ENCODE measurements around the gene CERK.

The CERK gene

DNA sequence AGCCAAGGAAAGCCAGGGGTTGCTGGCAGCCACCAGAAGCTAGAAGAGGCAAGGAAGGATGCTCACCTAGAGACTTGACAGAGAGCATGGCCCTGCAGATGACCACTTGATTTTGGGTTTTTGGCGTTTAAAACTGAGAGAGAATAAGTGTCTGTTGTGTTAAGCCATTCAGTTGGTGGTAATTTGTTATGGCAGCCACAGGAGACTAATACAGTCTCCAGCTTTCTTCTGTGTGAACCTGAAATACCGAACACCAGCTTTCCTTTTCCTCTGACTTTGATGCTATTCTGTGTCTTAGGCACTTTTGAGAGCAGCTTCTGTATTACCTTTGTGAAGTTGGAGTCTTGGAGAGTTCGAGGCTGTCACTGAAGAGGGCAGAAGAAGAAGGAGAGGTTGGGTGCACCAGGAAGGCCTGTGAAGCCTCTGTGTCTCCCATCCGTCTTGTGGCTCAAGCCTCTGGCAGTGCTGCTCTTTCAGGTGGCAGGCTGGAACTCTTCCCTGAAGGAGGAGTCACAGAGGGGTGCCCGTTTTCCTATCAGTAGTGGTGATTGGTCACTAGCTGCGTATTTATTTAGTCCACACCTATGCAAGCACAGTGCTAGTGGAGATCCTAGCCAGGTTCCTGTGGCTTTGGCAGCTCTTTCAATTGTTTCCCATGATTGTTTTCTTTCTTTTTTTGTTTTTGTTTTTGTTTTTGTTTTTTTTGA is 26.9 kb upstream of the CERK start:
- no peak for FAIRE-seq

DNA sequence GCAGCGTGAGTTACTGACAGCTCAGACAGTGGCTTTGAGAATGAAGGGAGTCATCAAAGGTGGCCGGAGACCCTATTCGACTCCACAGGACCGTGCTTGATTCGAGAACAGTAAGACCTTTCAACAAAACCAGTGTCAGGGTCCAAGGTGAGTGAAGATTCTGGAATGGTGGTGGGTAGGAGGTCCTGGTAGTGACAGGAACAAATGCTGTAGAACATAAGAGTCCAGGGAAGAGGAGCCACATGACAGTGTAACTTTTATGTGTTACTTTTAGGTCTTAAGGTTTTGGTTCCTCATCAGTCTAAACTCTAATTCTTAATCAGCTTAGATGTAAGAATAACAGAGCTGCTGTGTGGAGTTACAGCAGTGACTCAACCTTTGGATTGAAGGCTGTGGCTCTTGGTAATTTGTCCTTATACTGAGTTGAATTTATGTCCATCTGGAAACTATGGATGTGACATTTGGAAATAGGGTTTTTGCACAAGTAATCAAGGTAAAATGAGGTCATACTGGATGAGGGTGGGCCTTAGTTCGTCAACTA is 26.2 kb upstream of the CERK start:
- FAIRE-seq, result no peak

DNA sequence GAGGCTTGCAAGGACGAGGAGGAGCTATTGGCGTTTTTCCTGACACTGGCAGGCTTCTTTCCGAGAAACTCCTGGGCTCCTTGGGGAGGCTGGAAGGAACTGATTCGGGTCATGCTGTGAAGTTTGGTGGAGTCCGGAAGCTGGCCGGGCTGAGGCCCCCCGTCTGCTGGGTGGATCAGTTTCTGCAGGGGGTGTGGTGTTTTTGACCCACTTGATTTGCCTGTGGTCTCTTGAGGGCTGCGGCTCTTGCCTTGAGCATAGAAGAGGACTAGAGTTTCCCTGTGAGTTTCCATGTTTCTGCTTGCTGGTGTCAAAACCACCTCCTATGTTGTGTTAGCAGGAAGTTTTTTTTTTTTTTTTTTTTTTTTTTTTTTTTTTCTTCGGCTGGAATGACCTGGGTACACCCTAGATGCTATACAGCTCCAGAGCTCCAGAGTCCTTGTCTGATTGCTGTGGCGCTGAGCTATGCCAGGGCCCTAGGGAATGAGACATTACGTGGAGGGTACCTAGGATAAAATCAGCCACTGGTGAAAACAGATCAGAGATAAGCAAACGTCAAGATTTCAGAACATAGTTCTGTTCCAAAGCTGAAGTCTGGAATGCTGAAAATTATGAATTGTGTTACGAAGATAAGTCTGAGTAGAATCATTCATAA is 25.1 kb upstream of the CERK start:
- no peak for FAIRE-seq

DNA sequence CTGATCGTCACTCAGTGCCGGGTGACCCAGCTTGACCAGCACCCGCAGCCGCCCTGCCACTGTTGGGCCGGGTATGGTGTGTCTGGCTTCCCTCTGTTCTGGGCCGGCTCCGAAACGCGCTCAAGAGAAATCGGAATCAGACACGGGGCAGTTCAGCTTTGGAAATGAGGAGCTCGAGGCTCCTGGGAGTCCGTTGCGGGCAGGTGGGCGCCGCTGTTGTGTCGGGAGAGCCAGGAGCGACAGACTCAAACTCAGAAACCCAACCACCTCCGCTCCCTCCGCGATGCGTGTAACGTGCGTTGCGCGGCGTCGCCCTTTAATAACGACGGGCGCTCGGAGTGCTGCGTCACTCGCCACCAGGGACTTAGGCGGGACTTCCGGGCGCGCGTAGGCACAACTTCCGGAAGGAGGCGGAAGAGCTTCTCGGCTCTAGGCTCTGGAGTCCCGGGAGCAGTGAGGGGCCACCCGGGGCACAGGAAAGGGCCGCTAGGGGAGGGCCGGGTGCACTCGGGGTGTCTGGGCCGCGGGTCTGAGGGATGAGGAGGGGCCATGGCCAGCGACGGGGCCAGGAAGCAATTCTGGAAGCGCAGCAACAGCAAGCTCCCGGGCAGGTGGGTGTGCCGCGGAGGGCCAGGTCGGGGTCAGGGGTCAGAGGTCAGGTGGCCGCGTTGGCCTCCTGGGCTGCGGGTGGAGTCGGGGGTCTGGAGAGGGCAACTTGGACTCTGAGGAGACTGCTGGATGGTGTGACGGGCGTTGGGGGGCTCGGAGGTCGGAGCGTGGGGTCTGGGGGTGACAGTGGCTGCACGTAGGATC is 24.4 kb upstream of the CERK start, which contains the start of gene TBC1D22A:
TSS of gene TBC1D22A (plus strand) at position 413 of the 813 bp plus-strand sequence. CDS start at position 550, 137 bp downstream.
- no peak for FAIRE-seq

DNA sequence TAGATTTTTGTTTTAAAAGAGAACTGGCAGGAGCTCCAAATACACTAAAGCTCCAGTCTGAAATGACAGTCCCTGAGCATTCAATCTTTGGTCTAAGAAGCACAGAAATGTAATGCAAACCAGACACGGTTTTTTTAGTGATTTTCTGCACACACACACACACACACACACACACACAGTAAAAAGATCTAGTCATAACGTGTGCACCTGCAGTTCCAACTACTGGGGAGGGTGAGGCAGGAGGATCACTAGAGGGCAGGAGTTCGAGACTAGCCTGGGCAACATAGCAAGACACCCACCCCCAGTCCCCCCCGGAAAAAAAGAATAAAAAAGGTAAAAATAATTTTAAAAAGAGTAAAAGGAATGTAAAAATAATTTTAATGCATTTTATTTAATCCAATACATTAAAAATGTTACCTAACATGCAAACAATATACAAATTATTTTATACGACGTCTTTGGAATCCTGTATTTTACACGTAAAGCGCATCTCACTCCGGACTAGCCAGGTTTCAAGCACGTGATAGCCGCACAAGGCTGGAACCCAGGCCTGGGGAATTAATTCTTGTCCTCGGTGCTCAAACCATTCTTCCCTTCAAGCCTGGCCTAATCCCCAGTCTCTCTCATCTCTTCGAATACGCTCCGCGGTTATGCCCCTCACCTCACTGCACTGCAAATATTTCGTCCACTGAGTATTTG is 23.6 kb upstream of the CERK start:
- no peak for FAIRE-seq

DNA sequence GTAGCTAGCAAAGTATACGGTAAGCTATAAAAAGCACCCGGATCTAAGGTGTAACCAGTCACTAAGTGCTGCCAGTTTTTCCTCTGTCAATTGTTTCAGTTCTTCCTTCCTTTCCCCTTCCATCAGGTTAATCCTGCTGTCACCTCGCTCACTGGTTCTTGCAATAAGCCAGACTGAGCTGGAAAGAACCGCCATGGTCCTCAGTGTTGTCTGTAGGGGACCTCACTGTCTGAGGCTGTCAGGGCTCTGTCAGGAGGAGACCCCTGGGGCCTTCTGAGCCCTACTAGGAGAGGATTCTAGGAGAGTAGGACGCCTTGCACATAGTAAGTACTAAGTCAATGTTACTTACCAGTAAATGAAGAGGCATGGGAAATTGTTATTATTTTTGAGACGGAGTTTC is 23.0 kb upstream of the CERK start:
- FAIRE-seq, result no peak

DNA sequence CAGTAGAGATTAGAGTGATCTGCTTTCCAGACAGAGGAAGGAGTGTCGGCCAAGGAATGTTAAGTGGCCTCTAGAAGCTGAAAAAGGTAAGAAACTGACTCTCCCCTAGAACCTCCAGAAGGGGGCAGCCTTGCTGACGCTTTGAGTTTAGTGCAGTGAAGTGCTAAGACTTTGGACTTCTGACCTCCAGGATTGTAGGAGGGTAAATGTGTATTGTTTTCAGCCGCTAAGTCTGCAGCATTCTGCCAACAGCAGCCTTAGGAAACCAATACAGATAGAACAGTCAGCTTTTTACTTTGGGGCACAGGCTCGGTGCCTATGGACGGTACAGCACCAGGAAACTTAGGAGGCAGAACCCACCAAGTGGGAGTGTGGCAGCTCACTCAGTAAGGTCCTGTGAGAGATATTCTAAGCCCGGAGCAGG is 20.8 kb upstream of the CERK start:
- FAIRE-seq, result no peak

DNA sequence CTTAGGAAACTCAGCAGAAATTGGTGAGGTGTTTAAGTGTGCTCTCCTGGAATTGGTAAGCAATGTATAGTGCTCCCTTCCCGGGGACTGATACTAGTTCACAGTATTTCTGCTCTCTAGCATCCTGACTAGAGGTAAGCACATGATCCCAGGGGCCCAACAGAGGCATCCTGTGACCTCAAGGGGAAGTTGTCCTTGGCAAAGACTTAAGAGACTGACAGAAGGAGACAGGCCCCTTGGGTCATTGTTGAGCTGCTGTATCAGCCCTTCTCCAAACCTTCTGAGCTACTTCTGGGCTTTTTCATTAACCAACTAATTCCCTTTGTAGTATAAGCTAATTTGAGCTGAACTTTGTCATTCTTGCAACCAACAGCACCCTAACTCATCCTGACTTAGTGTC is 20.1 kb upstream of the CERK start:
- no peak for FAIRE-seq

DNA sequence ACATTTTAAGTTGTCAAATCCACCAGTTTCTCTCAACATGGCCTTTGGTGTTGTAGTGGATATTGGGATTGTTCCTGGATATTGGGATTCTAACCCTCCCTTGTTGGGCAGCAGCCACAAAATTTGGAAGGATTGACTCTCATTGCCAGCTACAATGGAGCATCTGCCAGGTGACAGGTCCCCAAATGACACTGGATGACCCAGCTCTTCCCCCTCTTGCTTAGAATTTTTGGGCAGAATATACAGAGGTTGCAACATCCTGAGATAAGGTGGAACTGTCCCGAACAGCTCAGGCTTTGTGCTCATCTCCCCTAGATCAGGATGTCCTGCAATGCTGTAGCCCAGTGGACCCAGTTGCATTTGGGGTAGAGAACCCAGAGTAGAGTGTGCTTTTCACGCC is 19.1 kb upstream of the CERK start:
- FAIRE-seq, result no peak

DNA sequence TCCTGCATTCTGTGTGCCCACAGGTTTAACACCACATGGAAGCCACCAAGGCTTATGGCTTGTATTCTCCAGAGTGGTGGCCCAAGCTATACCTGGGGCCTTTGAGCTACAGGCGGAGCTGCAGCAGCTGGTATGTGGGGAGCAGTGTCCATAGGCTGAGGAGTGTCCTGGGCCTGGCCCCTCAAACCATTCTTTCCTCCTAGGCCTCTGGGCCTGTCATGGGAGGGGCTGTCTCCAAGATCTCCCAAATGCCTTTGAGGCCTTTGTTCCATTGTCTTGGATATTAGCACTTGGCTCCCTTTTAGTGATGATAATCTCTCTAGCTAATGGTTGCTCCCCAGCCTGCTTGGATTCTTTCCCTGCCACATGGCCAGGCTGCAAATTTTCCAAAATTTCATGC is 18.0 kb upstream of the CERK start:
- FAIRE-seq, result no peak

DNA sequence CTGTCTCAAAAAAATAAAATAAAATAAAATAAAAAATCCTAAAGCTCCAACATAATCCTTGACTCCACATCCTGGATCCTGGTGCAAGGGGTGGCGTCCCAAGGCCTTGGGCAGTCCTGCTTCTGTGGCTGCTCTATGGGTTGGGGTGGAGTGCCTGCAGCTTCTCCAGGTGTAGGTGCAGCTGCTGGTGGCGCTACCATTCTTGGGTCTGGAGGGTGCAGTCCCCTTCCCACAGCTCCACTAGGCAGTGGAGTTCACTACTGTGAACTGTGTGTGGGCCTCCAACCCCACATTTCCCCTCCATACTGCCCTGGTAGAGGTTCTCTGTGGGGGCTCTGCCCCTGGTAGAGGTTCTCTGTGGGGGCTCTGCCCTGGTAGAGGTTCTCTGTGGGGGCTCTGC is 17.5 kb upstream of the CERK start:
- FAIRE-seq, result no peak

DNA sequence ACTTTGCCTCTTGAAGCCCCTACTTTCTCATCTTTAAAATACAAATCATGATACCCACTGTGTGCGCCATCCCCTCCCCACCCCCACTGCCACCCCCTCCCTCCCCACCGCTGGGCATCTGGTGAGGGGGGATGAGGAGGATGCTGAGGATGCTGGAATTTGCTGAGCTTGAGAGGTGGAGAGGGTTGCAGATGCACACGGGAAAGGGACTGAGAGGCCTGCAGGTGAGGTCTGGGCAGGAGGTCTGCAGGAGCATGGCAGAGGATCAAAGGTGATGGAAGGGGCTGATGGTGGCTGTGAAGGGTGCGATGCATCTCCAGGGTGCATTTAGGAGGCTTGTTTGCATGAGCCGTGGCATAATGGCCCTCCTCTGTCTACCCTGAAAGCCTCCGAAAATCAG is 16.8 kb upstream of the CERK start:
- FAIRE-seq, result no peak

DNA sequence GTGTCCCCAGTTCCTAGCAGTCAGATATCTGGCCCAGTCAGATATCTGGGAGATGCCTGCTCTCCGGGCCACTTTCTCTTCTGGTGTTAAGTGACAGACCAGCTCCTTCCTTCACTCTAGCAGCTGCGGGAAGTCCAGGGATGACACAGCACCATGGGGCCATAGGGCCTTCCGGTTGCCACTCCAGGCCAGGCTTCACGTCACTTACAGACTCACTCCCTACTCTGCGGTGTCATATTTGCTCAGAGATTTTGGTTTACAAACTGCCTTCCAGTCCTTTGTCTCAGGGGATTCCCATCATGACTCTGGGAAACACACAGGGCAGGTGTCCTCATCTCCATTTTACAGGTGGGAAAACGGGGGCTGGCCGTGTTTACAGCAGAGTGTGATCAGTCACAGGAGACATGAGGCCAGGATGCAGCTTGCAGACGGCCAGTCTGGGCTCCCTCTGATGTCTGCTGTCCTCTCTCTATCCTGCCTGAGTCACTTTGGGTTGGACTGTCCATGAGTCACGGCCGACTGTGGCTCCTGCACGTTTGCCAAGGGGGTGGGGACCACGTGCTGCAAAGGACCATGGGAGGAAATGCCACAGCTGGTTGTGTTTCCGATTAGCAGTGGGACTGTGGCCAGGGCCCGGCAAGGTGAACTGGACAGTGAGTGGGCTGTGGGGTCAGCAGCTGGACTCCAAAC is 16.2 kb upstream of the CERK start:
- no peak for FAIRE-seq

DNA sequence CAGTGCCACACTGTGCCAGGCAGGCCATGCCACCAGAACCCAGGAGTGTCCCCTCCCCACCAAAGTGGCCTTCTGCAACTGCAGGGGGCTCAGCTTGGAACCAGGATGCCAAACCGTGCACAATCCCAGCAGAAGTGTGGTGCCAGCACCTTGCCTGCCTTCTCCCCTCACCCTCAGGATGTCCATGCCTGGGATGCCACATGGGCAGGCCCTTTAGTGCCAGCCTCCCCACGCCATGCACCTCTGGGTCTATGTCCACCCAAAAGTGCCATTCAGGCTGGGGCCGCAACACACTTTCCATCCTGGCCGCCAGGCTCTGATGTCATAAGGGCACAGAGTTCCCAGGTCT is 15.7 kb upstream of the CERK start:
- FAIRE-seq, result no peak

DNA sequence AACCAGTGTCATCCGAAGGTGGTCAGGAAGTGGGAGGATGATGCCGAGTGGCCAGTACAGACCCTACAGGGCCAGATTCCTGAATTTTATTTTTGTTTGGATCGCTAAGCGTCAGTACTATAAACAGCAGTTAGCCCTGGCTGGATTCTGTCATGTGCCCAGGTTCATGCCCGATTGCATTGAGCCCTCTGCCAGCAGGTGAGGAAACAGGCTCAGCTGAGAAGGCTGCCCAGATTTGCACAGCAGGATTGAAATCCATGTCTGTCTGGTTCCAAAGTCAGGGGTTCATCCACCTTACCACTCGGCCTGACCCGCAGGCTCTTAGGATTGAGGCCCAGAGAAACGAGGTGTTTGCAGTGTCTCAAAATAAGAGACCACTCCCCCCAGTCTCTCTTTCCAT is 15.3 kb upstream of the CERK start:
- no peak for FAIRE-seq

DNA sequence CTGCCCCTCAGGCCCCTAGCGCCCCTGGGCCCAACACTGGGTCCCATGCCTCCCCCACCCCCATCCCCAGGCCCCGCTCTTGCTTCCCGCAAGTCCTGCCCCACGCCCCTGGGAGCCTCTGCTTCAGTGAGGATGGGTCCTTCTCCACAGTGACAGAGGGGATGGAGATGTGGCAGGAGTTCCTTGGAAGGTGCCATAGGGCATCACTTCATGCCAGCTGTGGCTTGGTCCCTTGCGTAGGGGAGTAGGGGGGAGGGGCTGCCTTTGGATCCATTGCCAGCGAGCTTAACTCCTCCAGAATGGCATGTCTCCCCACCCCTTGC is 14.9 kb upstream of the CERK start:
- FAIRE-seq, result no peak

DNA sequence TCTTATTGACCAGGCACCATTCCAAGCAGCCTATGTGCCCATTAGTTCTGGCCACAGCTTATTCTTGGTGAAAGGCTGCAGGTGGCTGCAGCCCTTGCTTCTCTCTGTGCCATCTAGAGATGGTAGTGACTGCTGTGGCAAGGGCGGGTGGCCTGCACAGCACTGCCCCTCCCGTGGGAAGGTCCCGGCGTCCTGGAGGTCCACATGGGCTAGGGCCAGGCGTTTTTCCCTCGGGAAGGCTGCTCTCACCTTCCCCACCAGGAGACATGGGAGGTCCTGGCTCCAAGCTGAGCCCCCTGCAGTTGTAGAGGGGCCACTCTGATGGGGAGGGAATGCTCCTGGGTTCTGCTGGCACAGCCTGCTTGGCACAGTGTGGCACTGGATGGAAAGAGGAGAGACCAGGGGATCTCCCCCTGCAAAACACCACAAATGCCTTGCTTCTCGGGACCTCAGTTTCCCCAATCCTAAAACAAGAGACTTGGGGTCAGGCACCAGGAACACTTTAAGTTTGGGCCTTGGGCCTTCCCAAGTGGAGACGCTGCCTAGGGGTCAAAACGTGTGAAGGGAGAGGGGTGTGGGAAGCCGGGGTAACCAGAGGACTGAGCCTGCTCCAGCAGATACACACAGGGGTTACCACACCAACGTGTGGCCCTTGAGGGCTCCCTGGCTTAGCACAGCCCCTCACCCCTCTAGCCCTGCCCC is 14.4 kb upstream of the CERK start:
- no peak for FAIRE-seq

DNA sequence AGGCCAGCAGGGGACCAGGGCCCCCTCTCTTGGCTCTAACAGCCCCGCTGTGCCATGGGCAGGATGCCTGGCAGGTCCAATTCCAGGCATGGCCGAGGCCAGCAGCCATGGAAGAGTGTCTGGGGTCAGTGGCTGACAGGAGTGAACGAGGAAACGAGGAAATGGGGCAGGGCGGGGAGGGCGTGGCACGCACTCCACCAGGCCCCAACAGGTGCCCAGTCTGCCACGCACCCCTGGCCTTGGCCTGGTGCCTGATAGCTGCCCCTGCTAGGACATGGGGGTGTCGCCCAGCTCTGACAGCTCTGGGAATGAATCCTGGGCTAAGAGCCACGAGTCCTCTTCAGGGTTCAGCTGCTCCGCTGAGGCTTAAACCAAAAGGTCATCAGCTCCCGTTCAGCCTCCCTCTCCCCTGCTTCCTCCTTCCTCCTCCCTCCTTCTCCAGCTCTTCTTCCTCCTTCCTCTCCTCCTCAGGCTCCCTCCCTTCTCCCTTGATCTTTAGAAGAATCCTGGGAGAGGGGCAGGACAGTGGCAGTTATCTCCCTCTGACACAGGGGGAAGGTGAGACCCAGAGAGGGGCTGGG is 12.9 kb upstream of the CERK start:
- FAIRE-seq, result no peak

DNA sequence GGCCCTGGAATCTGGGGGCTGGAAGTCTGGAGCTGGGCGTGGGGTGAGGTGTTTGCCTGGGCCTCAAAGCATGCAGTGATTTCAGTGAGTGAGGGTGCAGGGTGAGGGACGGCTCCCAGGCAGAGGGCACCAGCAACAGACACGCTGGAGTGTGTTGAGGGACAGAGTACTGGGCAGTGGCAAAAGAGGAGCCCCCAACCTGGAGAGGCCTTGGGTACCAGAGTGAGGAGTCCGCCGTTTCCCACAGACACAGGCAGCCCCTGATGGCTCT is 12.4 kb upstream of the CERK start:
- no peak for FAIRE-seq

DNA sequence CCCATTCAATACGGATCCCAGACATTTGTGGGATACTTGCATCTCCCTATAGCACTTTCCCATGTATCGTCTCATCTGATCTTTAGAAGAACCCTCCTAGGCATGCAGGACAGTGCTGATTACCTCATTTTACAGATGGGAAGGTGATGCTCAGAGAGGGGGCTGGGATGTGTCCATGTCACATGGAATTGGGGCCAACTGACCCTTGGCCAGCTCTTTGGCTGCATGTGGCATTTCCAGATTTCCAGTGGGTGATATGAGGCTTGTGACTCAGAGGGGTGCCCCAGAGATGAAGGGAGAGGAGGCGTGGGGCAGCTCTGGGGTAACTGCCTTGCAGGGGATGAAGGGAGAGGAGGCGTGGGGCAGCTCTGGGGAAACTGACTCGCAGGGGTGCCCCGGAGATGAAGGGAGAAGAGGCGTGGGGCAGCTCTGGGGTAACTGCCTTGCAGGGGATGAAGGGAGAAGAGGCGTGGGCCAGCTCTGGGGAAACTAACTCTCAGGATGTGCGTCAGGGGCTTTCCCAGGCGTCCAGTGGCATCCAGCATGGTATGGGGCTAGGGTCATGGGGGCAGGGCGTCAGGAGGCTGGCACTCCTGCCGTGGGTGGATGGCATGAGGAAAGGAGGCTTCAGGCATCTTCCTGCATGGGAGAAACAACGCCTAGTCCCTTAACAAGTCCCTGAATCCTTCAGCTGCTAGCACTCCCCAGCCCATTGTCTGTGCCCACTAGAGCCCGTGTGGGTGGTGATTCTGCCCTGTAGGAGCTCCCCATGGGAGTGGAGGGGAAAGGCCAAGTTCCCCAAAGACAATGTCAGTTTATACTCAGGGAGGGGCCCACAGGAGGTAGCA is 11.9 kb upstream of the CERK start:
- no peak for FAIRE-seq

Data from islet of Langerhans (tissue), 1 donor.